Activated CD4-positive, alpha-beta memory T cell treated with anti-CD3 and anti-CD28 coated beads, Interleukin-2, amount 10 ng/mL, durations not matched to agents 7 days and 5 days (primary cell): ENCODE results near the gene PLA2G4E. TPM values are rescaled to one million over a fixed set of nuclear protein-coding genes. Genes with fewer than 3 reads are reported as not detected.

Source experiments
- CTCF ChIA-PET: fragments of 350-600 bp; sonication (Branson Sonifier 250); formaldehyde crosslinking; loops from one replicate; lab custom pipeline; 2021; ENCODE audit warnings: antibody characterized with exemption, inconsistent platforms; lab: Charles Lee
- POLR2A ChIA-PET: fragments of 350-600 bp; sonication (Branson Sonifier 250); formaldehyde crosslinking; loops from one replicate; lab custom pipeline; 2021; ENCODE audit warnings: antibody characterized with exemption; lab: Charles Lee
- DNase-seq: peaks from one replicate; pipeline ENCODE4 v3.0.0-alpha.2; 2020
- H3K27ac Mint-ChIP-seq: one replicate; pipeline ENCODE4 v1.8.0; 2021; ENCODE audit warnings: mild to moderate bottlenecking, mixed read lengths
- H3K27me3 Mint-ChIP-seq: one replicate; pipeline ENCODE4 v1.8.0; 2021; ENCODE audit warnings: mixed read lengths
- H3K36me3 Mint-ChIP-seq: one replicate; pipeline ENCODE4 v1.8.0; 2021; ENCODE audit warnings: low read depth, mixed read lengths
- H3K4me1 Mint-ChIP-seq: one replicate; pipeline ENCODE4 v1.8.0; 2021; ENCODE audit warnings: mixed read lengths
- H3K4me3 Mint-ChIP-seq: one replicate; pipeline ENCODE4 v1.8.0; 2021; ENCODE audit warnings: mild to moderate bottlenecking, mixed read lengths
- H3K9me3 Mint-ChIP-seq: one replicate; pipeline ENCODE4 v1.8.0; 2021; ENCODE audit warnings: mixed read lengths
- total RNA-seq, 2 experiments: library from RNA; stranded (reverse); gene quantifications; one replicate each; pipeline ENCODE4 v1.2.3, GENCODE V29; 2021

Gene PLA2G4E
- not detected for total RNA-seq

GRCh38 chr15:42020713-42021273 lies at the start of gene PLA2G4E:
TSS of gene PLA2G4E (minus strand) at chr15:42021042. CDS start at chr15:42021030, 12 bp downstream.
- Mint-ChIP-seq H3K27me3 (peaks cover 7% of the 10 kb centered on the region), H3K4me3 (no peak within 1 kb of the TSS), H3K4me1 (no peaks in the 10 kb centered on the region), H3K36me3 (no peaks in the 10 kb centered on the region), H3K27ac (no peak within 1 kb of the TSS), H3K9me3 (no peaks in the 10 kb centered on the region)
- ChIA-PET CTCF (interaction anchor here (0.9 kb wide), 1 partner anchor 36 kb away, joined by 3 read pairs; no protein-coding TSS in a partner anchor), POLR2A (no interaction called here)
- DNase-seq: no peak

- Mint-ChIP-seq H3K9me3 (peaks cover 3% of the 10 kb centered on the region), H3K4me1 (peaks cover 1% of the 10 kb centered on the region), H3K36me3 (no peaks in the 10 kb centered on the region), H3K27ac (no peak overlapping the region), H3K27me3 (peaks cover 13% of the 10 kb centered on the region), H3K4me3 (no peak overlapping the region)
- no peak for DNase-seq
- CTCF ChIA-PET: no interaction called here
- POLR2A ChIA-PET: no interaction called here
Measured at GRCh38 chr15:42070279-42070975, 49.6 kb upstream of the PLA2G4E start.

DNA sequence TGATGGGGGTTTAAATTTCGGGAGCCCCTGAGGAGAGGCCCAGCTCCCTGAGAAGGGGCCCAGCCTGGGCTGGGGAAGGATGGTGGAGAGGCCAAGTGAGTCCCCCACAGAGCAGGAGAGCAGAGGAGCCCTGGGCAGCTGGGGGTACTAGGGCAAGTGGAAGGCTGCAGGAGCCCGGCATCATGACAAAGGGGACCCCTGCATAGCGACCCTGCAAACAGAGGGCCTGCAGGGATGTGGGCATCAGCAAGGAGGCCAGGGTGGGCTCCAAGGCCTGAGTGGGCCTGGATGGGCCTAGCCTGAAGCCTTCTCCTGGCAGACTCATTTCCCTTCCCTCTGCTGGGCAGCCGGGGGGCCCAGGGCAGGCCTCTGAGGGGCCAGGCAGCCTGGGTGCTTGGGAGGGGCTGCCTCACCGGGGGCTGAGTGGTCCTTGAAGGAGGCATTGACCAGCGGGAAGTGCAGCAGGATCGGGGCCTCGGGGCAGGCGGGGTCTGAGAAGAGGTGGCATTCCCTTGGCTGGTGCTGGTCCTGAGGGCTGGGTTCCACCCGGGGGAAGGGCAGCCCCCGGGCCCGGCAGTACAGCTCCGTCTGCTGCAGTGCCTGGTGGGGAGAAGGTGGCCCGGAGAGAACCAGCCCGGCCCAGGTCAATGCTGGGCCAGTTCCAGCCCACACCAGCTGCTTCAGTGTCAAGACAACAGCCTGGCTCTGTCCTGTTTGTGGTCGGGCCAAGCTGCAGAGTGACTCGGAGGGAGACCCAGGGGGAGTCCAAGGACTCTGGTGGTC lies 48.8 kb upstream of the PLA2G4E start:
- peaks cover 13% of the 10 kb centered on the region for H3K27me3 Mint-ChIP-seq
- peaks cover 1% of the 10 kb centered on the region for H3K4me1 Mint-ChIP-seq
- H3K9me3 Mint-ChIP-seq: peaks cover 3% of the 10 kb centered on the region
- CTCF ChIA-PET: no interaction called here
- no peak overlapping the region for H3K27ac Mint-ChIP-seq
- no peaks in the 10 kb centered on the region for H3K36me3 Mint-ChIP-seq
- DNase-seq: no peak
- POLR2A ChIA-PET: no interaction called here
- H3K4me3 Mint-ChIP-seq: no peak overlapping the region

GRCh38 chr15:42069025-42069424 lies 48.2 kb upstream of the PLA2G4E start:
- DNase-seq: no peak
- Mint-ChIP-seq H3K4me1 (peaks cover 1% of the 10 kb centered on the region), H3K27me3 (peaks cover 15% of the 10 kb centered on the region), H3K36me3 (no peaks in the 10 kb centered on the region), H3K4me3 (no peak overlapping the region), H3K27ac (no peak overlapping the region), H3K9me3 (peaks cover 3% of the 10 kb centered on the region)
- ChIA-PET CTCF (no interaction called here), POLR2A (no interaction called here)

- Mint-ChIP-seq H3K27me3 (peaks cover 15% of the 10 kb centered on the region), H3K36me3 (no peaks in the 10 kb centered on the region), H3K9me3 (peaks cover 3% of the 10 kb centered on the region), H3K4me3 (no peak overlapping the region), H3K27ac (no peak overlapping the region), H3K4me1 (peaks cover 1% of the 10 kb centered on the region)
- POLR2A ChIA-PET: no interaction called here
- CTCF ChIA-PET: interaction anchor here (1.8 kb wide), 1 partner anchor 69 kb away, joined by 4 read pairs; no protein-coding TSS in a partner anchor
- DNase-seq: no peak
Measured at GRCh38 chr15:42068601-42069000, 47.8 kb upstream of the PLA2G4E start.

DNA sequence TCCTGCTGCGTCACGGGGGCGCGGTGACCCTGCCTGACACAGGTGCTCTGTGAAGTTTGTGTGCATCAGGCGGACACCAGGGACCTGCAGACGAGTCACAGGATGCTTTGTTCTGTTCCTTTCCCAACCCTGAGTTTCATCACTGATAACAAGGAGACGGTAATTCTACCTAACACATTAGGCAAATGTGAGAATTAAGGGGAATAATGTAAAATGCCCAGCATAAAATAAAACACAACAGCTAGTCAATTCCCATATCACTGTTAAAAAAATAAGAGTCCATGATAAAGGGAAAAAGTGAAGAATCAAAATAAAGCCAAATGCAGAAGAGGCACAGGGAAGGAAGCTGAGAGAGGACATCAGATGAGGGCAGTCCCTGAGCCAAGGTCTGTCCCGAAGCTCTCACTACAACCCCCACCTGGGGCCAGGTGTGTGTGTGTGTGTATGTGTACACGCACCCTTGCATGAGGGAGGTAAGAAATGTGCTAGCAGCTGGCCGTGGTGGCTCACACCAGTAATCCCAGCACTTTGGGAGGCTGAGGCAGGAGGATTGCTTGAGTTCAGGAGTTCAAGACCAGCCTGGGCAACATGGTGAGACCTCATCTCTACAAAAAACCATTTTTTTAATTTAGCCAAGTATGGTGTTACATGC lies 46.0 kb upstream of the PLA2G4E start:
- Mint-ChIP-seq H3K36me3 (no peaks in the 10 kb centered on the region), H3K27ac (no peak overlapping the region), H3K4me3 (no peak overlapping the region), H3K4me1 (peaks cover 1% of the 10 kb centered on the region), H3K27me3 (peaks cover 20% of the 10 kb centered on the region), H3K9me3 (peaks cover 3% of the 10 kb centered on the region)
- CTCF ChIA-PET: interaction anchor here (1.0 to 3.4 kb wide), 5 partner anchors 10 to 71 kb away, joined by 3 to 11 read pairs (median 4); no protein-coding TSS in a partner anchor
- DNase-seq: no peak
- POLR2A ChIA-PET: no interaction called here

DNA sequence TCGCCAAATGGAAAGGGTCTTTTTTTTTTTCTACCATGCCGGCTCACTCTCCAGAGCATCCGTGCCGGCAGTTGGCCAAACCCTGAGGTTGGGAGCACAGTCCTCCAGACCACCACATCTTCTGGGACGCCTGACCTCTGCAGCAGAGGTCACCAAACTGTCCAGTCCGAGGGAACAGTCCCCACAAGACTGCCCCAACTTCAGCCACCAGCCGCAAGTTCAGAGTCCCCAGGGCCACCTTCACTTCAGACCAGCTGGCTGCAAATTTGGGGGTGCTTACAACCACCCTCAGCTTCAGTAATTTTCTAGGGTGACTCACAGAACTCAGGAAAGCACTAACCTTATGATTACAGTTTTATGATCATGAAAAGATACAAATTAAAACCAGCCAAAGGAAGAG lies 44.6 kb upstream of the PLA2G4E start:
- CTCF ChIA-PET: interaction anchor here (1.0 to 3.4 kb wide), 4 partner anchors 18 to 291 kb away, joined by 3 to 11 read pairs (median 4); partner anchors contain the start of gene MAPKBP1
- H3K4me1 Mint-ChIP-seq: peaks cover 3% of the 10 kb centered on the region

GRCh38 chr15:42065033-42065432 lies 44.2 kb upstream of the PLA2G4E start:
- CTCF ChIA-PET: interaction anchor here (1.3 to 3.4 kb wide), 4 partner anchors 19 to 291 kb away, joined by 3 to 11 read pairs (median 8); partner anchors contain the start of gene MAPKBP1
- H3K27me3 Mint-ChIP-seq: peaks cover 20% of the 10 kb centered on the region
- no peaks in the 10 kb centered on the region for H3K36me3 Mint-ChIP-seq
- no peak for DNase-seq
- no peak overlapping the region for H3K27ac Mint-ChIP-seq
- H3K9me3 Mint-ChIP-seq: peaks cover 3% of the 10 kb centered on the region
- POLR2A ChIA-PET: no interaction called here
- no peak overlapping the region for H3K4me3 Mint-ChIP-seq
- peaks cover 7% of the 10 kb centered on the region for H3K4me1 Mint-ChIP-seq

More for the DNA sequence above, 44.6 kb upstream of the PLA2G4E start:
- Mint-ChIP-seq H3K36me3 (no peaks in the 10 kb centered on the region), H3K9me3 (peaks cover 3% of the 10 kb centered on the region), H3K27ac (no peak overlapping the region), H3K4me3 (no peak overlapping the region), H3K27me3 (peaks cover 20% of the 10 kb centered on the region)
- DNase-seq: no peak
- POLR2A ChIA-PET: no interaction called here

GRCh38 chr15:42064271-42064670 lies 43.4 kb upstream of the PLA2G4E start:
- no peak overlapping the region for H3K4me3 Mint-ChIP-seq
- peaks cover 23% of the 10 kb centered on the region for H3K27me3 Mint-ChIP-seq
- H3K36me3 Mint-ChIP-seq: no peaks in the 10 kb centered on the region
- H3K27ac Mint-ChIP-seq: no peak overlapping the region
- ChIA-PET POLR2A (no interaction called here), CTCF (interaction anchor here (1.3 to 3.4 kb wide), 3 partner anchors 20 to 290 kb away, joined by 3 to 11 read pairs (median 11); partner anchors contain the start of gene MAPKBP1)
- peaks cover 11% of the 10 kb centered on the region for H3K4me1 Mint-ChIP-seq
- H3K9me3 Mint-ChIP-seq: peaks cover 3% of the 10 kb centered on the region
- no peak for DNase-seq

GRCh38 chr15:42063122-42063848 lies 42.4 kb upstream of the PLA2G4E start:
- Mint-ChIP-seq H3K4me3 (no peak overlapping the region), H3K4me1 (peaks cover 11% of the 10 kb centered on the region), H3K36me3 (no peaks in the 10 kb centered on the region), H3K27ac (no peak overlapping the region), H3K27me3 (peaks cover 28% of the 10 kb centered on the region), H3K9me3 (peaks cover 3% of the 10 kb centered on the region)
- no peak for DNase-seq
- POLR2A ChIA-PET: no interaction called here
- CTCF ChIA-PET: interaction anchor here (1.0 to 2.8 kb wide), 5 partner anchors 11 to 75 kb away, joined by 3 to 11 read pairs (median 4); no protein-coding TSS in a partner anchor

DNA sequence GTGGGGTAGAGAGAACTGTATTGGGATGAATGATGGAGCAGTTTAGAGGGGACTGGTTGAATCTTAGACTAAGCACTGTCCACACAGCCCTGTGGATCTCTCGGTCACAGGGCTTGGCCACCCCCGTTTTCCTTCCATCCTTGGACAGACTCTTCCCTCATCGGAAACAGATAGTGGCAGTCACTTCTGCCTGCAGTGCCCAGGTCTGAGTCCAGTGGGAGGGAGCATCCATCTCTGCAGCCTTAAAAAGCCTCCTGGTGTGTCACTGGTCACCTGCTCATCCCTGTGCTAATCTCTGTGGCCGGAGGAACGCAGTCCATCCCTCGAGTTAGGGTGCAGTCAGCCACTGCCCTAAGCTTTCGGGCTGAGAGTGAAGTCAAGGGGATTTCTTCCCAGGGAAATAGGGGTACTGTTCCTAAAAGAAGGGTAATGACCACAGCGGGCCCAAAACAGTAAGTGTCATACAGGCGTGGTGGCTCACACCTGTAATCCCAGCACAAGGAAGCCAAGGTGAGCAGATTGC lies 41.5 kb upstream of the PLA2G4E start:
- CTCF ChIA-PET: interaction anchor here (0.6 to 2.8 kb wide), 6 partner anchors 8 to 76 kb away, joined by 3 to 13 read pairs (median 6); no protein-coding TSS in a partner anchor
- no peaks in the 10 kb centered on the region for H3K9me3 Mint-ChIP-seq

More for the DNA sequence above, 41.5 kb upstream of the PLA2G4E start:
- Mint-ChIP-seq H3K27ac (no peak overlapping the region), H3K4me1 (peaks cover 16% of the 10 kb centered on the region), H3K27me3 (peaks cover 37% of the 10 kb centered on the region), H3K4me3 (no peak overlapping the region), H3K36me3 (no peaks in the 10 kb centered on the region)
- POLR2A ChIA-PET: no interaction called here
- no peak for DNase-seq
